Mucosa of rectum (tissue), 2 donors: ENCODE measurements around the gene SETD2.
"Not testable (repeated sequence)": the region's sequence is repeated elsewhere in the genome, so short reads cannot be mapped to it uniquely, and the experiment has no call there.

Experiments used
- H3K27ac ChIP-seq, 2 donors: one replicate each; pipeline ENCODE4 v1.7.0; 2013; ENCODE audit warnings: inconsistent platforms in 2 of 2, low read depth in 2 of 2, low read length in 2 of 2
- H3K27me3 ChIP-seq, 2 donors: one replicate each; pipeline ENCODE4 v1.7.0; 2013; ENCODE audit warnings: low read length in 2 of 2; ENCODE audit not compliant: control insufficient read depth in 2 of 2, insufficient read depth in 2 of 2
- H3K36me3 ChIP-seq, 2 donors: one replicate each; pipeline ENCODE4 v1.7.0; 2013; ENCODE audit warnings: low read length in 2 of 2; ENCODE audit not compliant: control insufficient read depth in 2 of 2, insufficient read depth in 2 of 2
- H3K4me1 ChIP-seq, 2 donors: one replicate each; pipeline ENCODE4 v1.7.0; 2013; ENCODE audit warnings: low read length in 2 of 2, mild to moderate bottlenecking in 1 of 2; ENCODE audit not compliant: control insufficient read depth in 2 of 2, insufficient read depth in 2 of 2
- H3K4me3 ChIP-seq, 2 donors: one replicate each; pipeline ENCODE4 v1.7.0; 2013; ENCODE audit warnings: low read length in 2 of 2
- H3K9ac ChIP-seq, 2 donors: one replicate each; pipeline ENCODE4 v1.7.0; 2013; ENCODE audit warnings: low read length in 2 of 2, low read depth in 1 of 2, mild to moderate bottlenecking in 1 of 2
- H3K9me3 ChIP-seq, 2 donors: one replicate each; pipeline ENCODE4 v1.7.0; 2013; ENCODE audit warnings: low read length in 2 of 2; ENCODE audit not compliant: control insufficient read depth in 2 of 2
- donor health status: healthy.
- donor health status: Normal muscosa, but diverticular disease.

SETD2 gene

GRCh38 chr3:47186285-47186684 lies 22.4 kb upstream of the SETD2 start:
- Histone ChIP-seq H3K9me3 (no peaks in the 10 kb centered on the region), H3K27ac (no peak overlapping the region), H3K4me1 (no peaks in the 10 kb centered on the region), H3K4me3 (no peak overlapping the region), H3K27me3 (no peaks in the 10 kb centered on the region), H3K36me3 (no peaks in the 10 kb centered on the region), H3K9ac (no peak overlapping the region)

GRCh38 chr3:47181685-47182084 lies 17.8 kb upstream of the SETD2 start:
- not testable (repeated sequence) for H3K36me3 ChIP-seq, H3K4me1 ChIP-seq, H3K4me3 ChIP-seq, H3K9ac ChIP-seq, H3K9me3 ChIP-seq, H3K27ac ChIP-seq, H3K27me3 ChIP-seq

- not testable (repeated sequence) for H3K27me3 ChIP-seq, H3K9me3 ChIP-seq, H3K36me3 ChIP-seq, H3K4me1 ChIP-seq, H3K27ac ChIP-seq, H3K4me3 ChIP-seq, H3K9ac ChIP-seq
Observed at GRCh38 chr3:47180011-47180410, 16.1 kb upstream of the SETD2 start.

GRCh38 chr3:47176582-47176981 lies 12.7 kb upstream of the SETD2 start:
- Histone ChIP-seq H3K27ac (no peak overlapping the region), H3K9me3 (no peaks in the 10 kb centered on the region), H3K4me3 (no peak overlapping the region), H3K4me1 (no peaks in the 10 kb centered on the region), H3K27me3 (no peaks in the 10 kb centered on the region), H3K36me3 (no peaks in the 10 kb centered on the region), H3K9ac (no peak overlapping the region)

GRCh38 chr3:47163169-47164006 lies 525 bp downstream of the SETD2 start:
- Histone ChIP-seq H3K4me1 (peaks cover 23 to 37% of the 10 kb centered on the region in 2 donors), H3K4me3 (peak overlapping the region; percentile 91 to 93), H3K27ac (peak overlapping the region; percentile 92 to 95), H3K9me3 (no peaks in the 10 kb centered on the region), H3K27me3 (no peaks in the 10 kb centered on the region), H3K9ac (peak overlapping the region; percentile 77 to 84), H3K36me3 (peaks cover 0 to 3% of the 10 kb centered on the region in 2 donors)

- peaks cover 0 to 3% of the 10 kb centered on the region in 2 donors for H3K36me3 ChIP-seq
- no peaks in the 10 kb centered on the region for H3K9me3 ChIP-seq
- H3K4me1 ChIP-seq, result peaks cover 23 to 37% of the 10 kb centered on the region in 2 donors
- H3K27ac ChIP-seq, result peak overlapping the region; percentile 92 to 95
- peak overlapping the region; percentile 77 to 84 for H3K9ac ChIP-seq
- H3K27me3 ChIP-seq, result no peaks in the 10 kb centered on the region
- H3K4me3 ChIP-seq, result peak overlapping the region; percentile 91 to 93
Observed at GRCh38 chr3:47162697-47163168, 1.2 kb downstream of the SETD2 start.

- H3K4me1 ChIP-seq, result peaks cover 23 to 37% of the 10 kb centered on the region in 2 donors
Observed at GRCh38 chr3:47161983-47162696, 1.8 kb downstream of the SETD2 start.

GRCh38 chr3:47159820-47160219 lies 4.1 kb downstream of the SETD2 start:
- Histone ChIP-seq H3K4me1 (peaks cover 26 to 38% of the 10 kb centered on the region in 2 donors), H3K27me3 (no peaks in the 10 kb centered on the region), H3K9me3 (no peaks in the 10 kb centered on the region), H3K27ac (peak overlapping the region in 1 of 2 donors; percentile 32), H3K4me3 (no peak overlapping the region), H3K9ac (no peak overlapping the region), H3K36me3 (peaks cover 0 to 3% of the 10 kb centered on the region in 2 donors)

More at GRCh38 chr3:47161983-47162696, 1.8 kb downstream of the SETD2 start:
- H3K27ac ChIP-seq, result peak overlapping the region; percentile 92 to 95
- no peaks in the 10 kb centered on the region for H3K27me3 ChIP-seq
- H3K9ac ChIP-seq, result peak overlapping the region; percentile 77 to 84
- H3K36me3 ChIP-seq, result peaks cover 0 to 3% of the 10 kb centered on the region in 2 donors
- peak overlapping the region; percentile 91 to 93 for H3K4me3 ChIP-seq
- no peaks in the 10 kb centered on the region for H3K9me3 ChIP-seq

- Histone ChIP-seq H3K9me3 (no peaks in the 10 kb centered on the region), H3K27me3 (no peaks in the 10 kb centered on the region), H3K36me3 (peaks cover 0 to 3% of the 10 kb centered on the region in 2 donors), H3K4me3 (no peak overlapping the region), H3K4me1 (peaks cover 26 to 38% of the 10 kb centered on the region in 2 donors), H3K27ac (no peak overlapping the region), H3K9ac (no peak overlapping the region)
Observed at GRCh38 chr3:47158208-47158607, 5.7 kb downstream of the SETD2 start.

GRCh38 chr3:47156396-47156795 lies 7.5 kb downstream of the SETD2 start:
- Histone ChIP-seq H3K27ac (no peak overlapping the region), H3K4me1 (peaks cover 13 to 27% of the 10 kb centered on the region in 2 donors), H3K9ac (no peak overlapping the region), H3K36me3 (peaks cover 0 to 3% of the 10 kb centered on the region in 2 donors), H3K4me3 (no peak overlapping the region), H3K27me3 (no peaks in the 10 kb centered on the region), H3K9me3 (no peaks in the 10 kb centered on the region)
